ENCODE measurements around the gene RAB40B. TPM values are rescaled to one million over a fixed set of nuclear protein-coding genes. Genes with fewer than 3 reads are reported as not detected.

The RAB40B gene
- total RNA-seq, 3 donors from 2014 or later, result 21.0 to 52.4 (median 23.9) TPM

Small RNA genes within 50 kb of the gene (microRNA-seq; reads per million reads assigned to microRNA genes)
- gene MIR4525, result 1.6 reads per million

Other genes starting within 250 kb of the RAB40B start
- gene CYBC1, start 247.9 kb downstream of the RAB40B start, total RNA-seq, result 10 to 100 TPM; 79.2 to 90.5 (median 81.0) TPM
- 10 to 100 TPM; 49.7 to 56.0 (median 55.9) TPM for gene NARF, start 240.0 kb downstream of the RAB40B start, total RNA-seq
- gene FOXK2, start 179.0 kb downstream of the RAB40B start, total RNA-seq, result 10 to 100 TPM; 39.7 to 62.3 (median 43.5) TPM
- gene WDR45B, start 50.3 kb downstream of the RAB40B start, total RNA-seq, result 10 to 100 TPM; 69.0 to 76.0 (median 74.4) TPM
- 10 to 100 TPM; 30.8 to 36.1 (median 34.8) TPM for gene FN3KRP, start 18.0 kb upstream of the RAB40B start, total RNA-seq
- 10 to 100 TPM; 39.4 to 45.5 (median 40.8) TPM for gene FN3K, start 36.9 kb upstream of the RAB40B start, total RNA-seq
- 10 to 100 TPM; 41.3 to 76.0 (median 55.4) TPM for gene TBCD, start 53.4 kb upstream of the RAB40B start, total RNA-seq
- gene ZNF750, start 141.3 kb upstream of the RAB40B start, total RNA-seq, result not detected

Data from mucosa of descending colon (tissue), 3 donors.